ENCODE measurements around the gene ENHO.

GRCh38 chr9:34521406-34522045 lies 1.3 kb downstream of the ENHO start:
- no peak for TF ChIP-seq CTCF (optimal IDR thresholded peaks at IDR 0.05 in 1 of 3, IDR thresholded peaks at IDR 0.05 in 1 of 3, conservative IDR thresholded peaks at IDR 0.05 in 1 of 3; ENCODE audit: extremely low read depth in 1 of 3, insufficient read depth in 2 of 3, low read length in 3 of 3)
- TF ChIP-seq EZH2 (IDR thresholded peaks at IDR 0.05; ENCODE audit: low read length): no peak

Data from keratinocyte (primary cell).